Rectal smooth muscle tissue (tissue), 1 donor: ENCODE results near the gene CBL.
"Not testable (repeated sequence)": the region's sequence is repeated elsewhere in the genome, so short reads cannot be mapped to it uniquely, and the experiment has no call there.

Source experiments
- H3K27ac ChIP-seq: one replicate; pipeline ENCODE4 v1.7.0; 2013; ENCODE audit warnings: low read depth, low read length, inconsistent platforms
- H3K27me3 ChIP-seq: one replicate; pipeline ENCODE4 v1.7.0; 2013; ENCODE audit warnings: low read length; ENCODE audit not compliant: control insufficient read depth, insufficient read depth
- H3K36me3 ChIP-seq: one replicate; pipeline ENCODE4 v1.7.0; 2013; ENCODE audit warnings: low read length; ENCODE audit not compliant: control insufficient read depth, insufficient read depth
- H3K4me1 ChIP-seq: one replicate; pipeline ENCODE4 v1.7.0; 2013; ENCODE audit warnings: low read length; ENCODE audit not compliant: control insufficient read depth, insufficient read depth
- H3K4me3 ChIP-seq: one replicate; pipeline ENCODE4 v1.7.0; 2013; ENCODE audit warnings: low read length
- H3K9ac ChIP-seq: one replicate; pipeline ENCODE4 v1.7.0; 2013; ENCODE audit warnings: low read length

The CBL gene

GRCh38 chr11:119173453-119173852, 32.7 kb upstream of the CBL start:
- Histone ChIP-seq H3K36me3 (peaks cover 14% of the 10 kb centered on the region), H3K9ac (no peak overlapping the region), H3K4me3 (no peak overlapping the region)

DNA sequence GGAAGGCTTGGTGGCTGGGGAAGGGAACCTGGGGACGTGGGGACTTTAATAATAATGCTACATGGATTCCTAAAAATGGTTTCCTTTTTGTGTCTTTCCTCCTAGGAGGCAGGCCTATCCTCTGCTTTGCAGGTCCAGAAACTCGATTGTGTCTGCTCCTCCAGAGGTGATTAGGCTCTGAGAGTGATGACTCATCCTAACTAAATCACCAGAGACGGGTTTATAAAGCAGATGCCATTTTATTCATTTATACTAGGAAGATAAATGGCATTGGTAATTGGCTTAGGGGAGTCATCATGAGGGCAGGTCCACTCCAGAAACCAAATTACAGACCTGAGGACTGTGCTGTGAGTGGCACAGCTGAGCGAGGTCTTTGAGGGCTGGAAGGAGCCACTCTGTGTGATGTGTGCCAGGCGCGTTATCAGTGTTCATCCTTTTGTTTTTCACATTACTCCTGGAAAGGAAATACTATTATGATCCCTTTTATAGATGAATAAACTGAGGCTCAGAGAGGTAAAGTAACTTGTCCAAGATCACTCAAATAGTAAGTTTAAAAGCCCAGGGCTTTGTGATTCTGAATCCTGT, 30.6 kb upstream of the CBL start:
- no peak overlapping the region for H3K9ac ChIP-seq
- no peaks in the 10 kb centered on the region for H3K27me3 ChIP-seq
- H3K4me3 ChIP-seq, result no peak overlapping the region
- peaks cover 17% of the 10 kb centered on the region for H3K36me3 ChIP-seq
- no peaks in the 10 kb centered on the region for H3K4me1 ChIP-seq
- H3K27ac ChIP-seq, result no peak overlapping the region

More at GRCh38 chr11:119173453-119173852, 32.7 kb upstream of the CBL start:
- H3K27ac ChIP-seq, result no peak overlapping the region
- peaks cover 2% of the 10 kb centered on the region for H3K4me1 ChIP-seq
- H3K27me3 ChIP-seq, result no peaks in the 10 kb centered on the region

DNA sequence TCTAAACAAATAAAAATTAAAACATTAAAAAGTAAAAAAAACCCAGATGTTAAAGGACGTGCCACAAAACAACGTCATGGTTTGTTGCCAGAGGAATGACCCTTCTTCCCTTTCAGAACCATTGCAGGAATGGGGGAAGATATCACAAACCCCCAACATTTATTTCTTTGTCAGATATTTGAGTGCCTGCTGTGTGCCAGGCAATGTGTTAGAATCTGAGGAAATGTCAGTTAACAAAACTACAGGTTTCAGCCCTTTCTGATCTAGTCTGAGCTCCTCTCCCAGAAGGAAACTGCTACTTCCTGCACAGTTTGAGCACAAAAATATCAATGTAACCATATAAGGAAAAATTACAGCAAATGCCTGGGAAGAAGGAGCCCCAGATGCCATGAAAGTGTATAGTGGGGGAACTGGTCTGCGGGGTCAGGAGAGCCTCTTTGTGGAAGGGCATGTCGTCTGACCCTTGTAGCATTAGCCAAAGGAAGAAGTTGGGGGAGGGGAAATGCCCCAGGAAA, 27.9 kb upstream of the CBL start:
- Histone ChIP-seq H3K4me1 (no peaks in the 10 kb centered on the region), H3K27me3 (no peaks in the 10 kb centered on the region), H3K27ac (no peak overlapping the region), H3K36me3 (peaks cover 20% of the 10 kb centered on the region), H3K9ac (no peak overlapping the region), H3K4me3 (no peak overlapping the region)

DNA sequence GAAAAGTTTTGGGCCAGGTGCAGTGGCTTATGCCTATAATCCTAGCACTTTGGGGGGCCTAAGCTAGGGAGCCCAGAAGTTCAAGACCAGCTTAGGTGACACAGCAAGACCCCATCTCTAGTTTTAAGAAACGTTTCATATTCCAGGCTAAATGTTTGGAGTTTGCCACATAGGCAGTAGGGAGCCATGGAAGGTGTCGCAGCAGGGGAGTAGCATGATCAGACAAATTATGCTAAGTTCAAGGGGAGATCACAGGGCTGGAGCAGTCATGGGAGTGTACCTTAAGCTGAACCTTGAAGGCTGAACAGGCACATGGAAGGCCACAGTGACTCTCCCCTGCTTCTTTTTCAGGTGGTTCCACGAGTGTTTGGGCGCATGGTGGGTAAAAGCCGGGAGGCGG, 26.8 kb upstream of the CBL start:
- Histone ChIP-seq H3K36me3 (peaks cover 19% of the 10 kb centered on the region), H3K27ac (no peak overlapping the region), H3K4me1 (no peaks in the 10 kb centered on the region), H3K4me3 (no peak overlapping the region), H3K9ac (no peak overlapping the region), H3K27me3 (no peaks in the 10 kb centered on the region)

GRCh38 chr11:119179983-119180382, 26.2 kb upstream of the CBL start:
- Histone ChIP-seq H3K27ac (no peak overlapping the region), H3K27me3 (no peaks in the 10 kb centered on the region), H3K4me3 (no peak overlapping the region), H3K9ac (no peak overlapping the region), H3K36me3 (peaks cover 12% of the 10 kb centered on the region), H3K4me1 (no peaks in the 10 kb centered on the region)

- H3K36me3 ChIP-seq, result peaks cover 12% of the 10 kb centered on the region
- H3K9ac ChIP-seq, result no peak overlapping the region
- H3K27ac ChIP-seq, result no peak overlapping the region
- no peaks in the 10 kb centered on the region for H3K4me1 ChIP-seq
- no peak overlapping the region for H3K4me3 ChIP-seq
- H3K27me3 ChIP-seq, result no peaks in the 10 kb centered on the region
Measured at GRCh38 chr11:119180729-119181676, 25.1 kb upstream of the CBL start.

DNA sequence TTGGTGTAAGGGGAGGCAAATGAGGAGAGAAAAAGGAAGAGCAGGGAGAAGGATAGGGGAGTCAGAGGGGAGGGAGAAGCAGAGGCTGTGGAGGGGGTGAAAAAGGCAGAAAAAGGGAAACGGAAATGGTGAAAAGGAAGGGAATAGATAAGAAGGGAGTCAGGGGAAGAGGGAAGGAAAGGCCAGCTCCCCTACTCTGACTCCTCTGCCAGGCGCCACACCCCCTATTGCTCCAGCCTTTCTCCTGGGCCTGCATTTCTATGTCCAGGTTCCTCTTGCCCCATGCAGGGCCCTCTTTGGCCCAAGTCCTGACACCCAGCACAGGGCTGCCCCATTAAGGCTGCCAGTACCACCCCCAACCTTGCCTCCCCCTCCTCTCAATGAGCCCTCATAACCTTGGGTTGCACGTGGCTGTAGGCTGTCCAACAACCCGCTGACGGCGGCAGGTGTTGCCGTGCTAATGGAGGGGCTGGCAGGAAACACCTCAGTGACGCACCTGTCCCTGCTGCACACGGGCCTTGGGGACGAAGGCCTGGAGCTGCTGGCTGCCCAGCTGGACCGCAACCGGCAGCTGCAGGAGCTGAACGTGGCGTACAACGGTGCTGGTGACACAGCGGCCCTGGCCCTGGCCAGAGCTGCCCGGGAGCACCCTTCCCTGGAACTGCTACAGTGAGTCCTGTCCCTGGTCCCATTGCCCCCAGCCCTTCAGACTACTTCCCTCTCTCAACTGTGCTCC, 24.3 kb upstream of the CBL start:
- H3K4me3 ChIP-seq, result no peak overlapping the region
- H3K27ac ChIP-seq, result no peak overlapping the region
- peaks cover 12% of the 10 kb centered on the region for H3K36me3 ChIP-seq
- H3K9ac ChIP-seq, result no peak overlapping the region
- no peaks in the 10 kb centered on the region for H3K4me1 ChIP-seq
- H3K27me3 ChIP-seq, result no peaks in the 10 kb centered on the region

DNA sequence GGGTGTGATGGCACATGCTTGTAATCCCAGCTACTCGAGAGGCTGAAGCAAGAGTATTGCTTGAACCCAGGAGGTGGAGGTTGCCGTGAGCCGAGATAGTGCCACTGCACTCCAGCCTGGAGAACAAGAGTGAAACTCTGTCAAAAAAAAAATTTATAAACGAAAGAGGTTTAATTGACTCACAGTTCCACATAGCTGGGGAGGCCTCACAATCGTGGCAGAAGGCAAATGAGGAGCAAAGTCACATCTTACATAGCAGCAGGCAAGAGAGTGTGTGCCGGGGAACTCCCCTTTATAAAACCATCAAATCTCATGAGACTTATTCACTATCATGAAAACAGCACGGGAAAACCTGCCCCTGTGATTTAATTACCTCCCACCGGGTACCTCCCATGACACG, 21.7 kb upstream of the CBL start:
- not testable (repeated sequence) for H3K36me3 ChIP-seq, H3K27ac ChIP-seq, H3K27me3 ChIP-seq, H3K4me3 ChIP-seq, H3K9ac ChIP-seq, H3K4me1 ChIP-seq

DNA sequence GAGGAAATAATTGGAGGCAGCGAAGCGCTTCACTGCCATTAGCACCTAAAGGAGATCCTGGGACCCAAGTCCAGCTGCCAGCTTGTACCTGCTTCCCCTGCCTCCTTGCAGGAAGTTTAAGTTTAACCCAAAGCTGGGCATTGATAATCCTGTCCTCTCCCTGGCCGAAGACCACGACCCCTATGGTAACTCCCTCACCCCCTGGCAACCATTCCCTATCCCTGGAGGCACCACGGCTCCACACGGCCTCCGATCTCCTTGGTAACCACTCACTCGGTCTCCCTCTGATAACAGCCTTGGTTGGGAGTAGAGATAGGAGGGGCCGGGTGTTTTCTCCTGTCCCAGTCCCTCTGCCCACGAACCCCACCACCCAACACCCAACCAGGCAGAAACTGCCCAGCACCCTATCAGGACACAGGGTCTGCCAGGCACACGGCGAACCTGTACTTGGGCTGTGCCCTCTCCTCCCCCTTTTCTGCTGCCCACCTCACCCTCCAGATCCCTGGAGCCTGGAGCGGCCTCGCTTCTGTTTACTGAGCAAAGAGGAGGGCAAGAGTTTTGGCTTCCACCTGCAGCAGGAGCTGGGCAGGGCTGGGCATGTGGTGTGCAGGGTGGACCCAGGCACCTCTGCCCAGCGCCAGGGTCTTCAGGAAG, 20.0 kb upstream of the CBL start:
- Histone ChIP-seq H3K4me1 (no peaks in the 10 kb centered on the region), H3K27me3 (no peaks in the 10 kb centered on the region), H3K4me3 (peak overlapping the region; percentile 58), H3K27ac (no peak overlapping the region), H3K9ac (no peak overlapping the region), H3K36me3 (peaks cover 5% of the 10 kb centered on the region)

- no peak overlapping the region for H3K27ac ChIP-seq
- no peak overlapping the region for H3K9ac ChIP-seq
- H3K4me1 ChIP-seq, result no peaks in the 10 kb centered on the region
- peaks cover 1% of the 10 kb centered on the region for H3K36me3 ChIP-seq
- H3K4me3 ChIP-seq, result no peak overlapping the region
- no peaks in the 10 kb centered on the region for H3K27me3 ChIP-seq
Measured at GRCh38 chr11:119187123-119187892, 18.8 kb upstream of the CBL start.

DNA sequence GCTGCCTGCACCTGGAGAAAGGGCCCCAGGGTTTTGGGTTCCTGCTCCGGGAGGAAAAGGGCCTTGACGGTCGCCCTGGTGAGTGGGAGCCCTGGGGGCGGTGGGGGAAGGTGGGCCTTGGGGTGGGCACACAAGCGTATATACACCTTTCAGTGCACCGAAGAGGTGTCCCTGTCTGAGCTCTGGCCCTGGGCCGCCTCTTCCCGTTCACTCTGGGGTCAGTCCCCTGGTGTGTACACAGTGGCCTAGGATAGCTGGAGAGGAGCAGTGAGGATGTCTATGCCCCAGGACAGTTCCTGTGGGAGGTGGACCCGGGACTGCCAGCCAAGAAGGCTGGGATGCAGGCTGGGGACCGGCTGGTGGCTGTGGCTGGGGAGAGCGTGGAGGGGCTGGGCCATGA, 18.1 kb upstream of the CBL start:
- H3K9ac ChIP-seq, result no peak overlapping the region
- no peaks in the 10 kb centered on the region for H3K4me1 ChIP-seq
- H3K36me3 ChIP-seq, result no peaks in the 10 kb centered on the region
- H3K4me3 ChIP-seq, result no peak overlapping the region
- H3K27ac ChIP-seq, result no peak overlapping the region
- H3K27me3 ChIP-seq, result no peaks in the 10 kb centered on the region
